Chondrocyte (in vitro differentiated cells): ENCODE measurements around the gene TESMIN. TPM values are rescaled to one million over a fixed set of nuclear protein-coding genes. Genes with fewer than 3 reads are reported as not detected.

Experiments
- DNase-seq: peaks from one replicate; pipeline ENCODE4 v3.0.0; 2021; ENCODE audit warnings: mixed read lengths, low spot score
- H3K27ac Mint-ChIP-seq: one replicate; pipeline ENCODE4 v1.8.0; 2021; ENCODE audit warnings: mild to moderate bottlenecking, moderate library complexity, mixed read lengths; ENCODE audit not compliant: unreplicated experiment
- H3K27me3 Mint-ChIP-seq: 2 replicates; pipeline ENCODE4 v1.8.0; 2021; ENCODE audit warnings: low read depth, mixed read lengths
- H3K36me3 Mint-ChIP-seq: 2 replicates; pipeline ENCODE4 v1.8.0; 2021; ENCODE audit warnings: low read depth, mixed read lengths
- H3K4me1 Mint-ChIP-seq: 2 replicates; pipeline ENCODE4 v1.8.0; 2021; ENCODE audit warnings: low read depth, mild to moderate bottlenecking, mixed read lengths
- H3K4me3 Mint-ChIP-seq: one replicate; pipeline ENCODE4 v1.8.0; 2021; ENCODE audit warnings: mild to moderate bottlenecking, moderate library complexity, mixed read lengths; ENCODE audit not compliant: unreplicated experiment
- H3K9me3 Mint-ChIP-seq: 2 replicates; pipeline ENCODE4 v1.8.0; 2021; ENCODE audit warnings: low read depth, mixed read lengths
- total RNA-seq: library from RNA; stranded (reverse); gene quantifications from 3 replicates; pipeline ENCODE4 v1.2.1, GENCODE V29; 2021
- TF ChIP-seq, protein P1 (sequence below): fragments of 200-600 bp; sonication (generic); IDR thresholded peaks from 2 replicates; pipeline ENCODE4 v1.5.0; 2021; ENCODE audit warnings: antibody characterized with exemption, mild to moderate bottlenecking, moderate library complexity

The TESMIN gene
- total RNA-seq, 1 donor from 2014 or later = 0.37 TPM

DNA sequence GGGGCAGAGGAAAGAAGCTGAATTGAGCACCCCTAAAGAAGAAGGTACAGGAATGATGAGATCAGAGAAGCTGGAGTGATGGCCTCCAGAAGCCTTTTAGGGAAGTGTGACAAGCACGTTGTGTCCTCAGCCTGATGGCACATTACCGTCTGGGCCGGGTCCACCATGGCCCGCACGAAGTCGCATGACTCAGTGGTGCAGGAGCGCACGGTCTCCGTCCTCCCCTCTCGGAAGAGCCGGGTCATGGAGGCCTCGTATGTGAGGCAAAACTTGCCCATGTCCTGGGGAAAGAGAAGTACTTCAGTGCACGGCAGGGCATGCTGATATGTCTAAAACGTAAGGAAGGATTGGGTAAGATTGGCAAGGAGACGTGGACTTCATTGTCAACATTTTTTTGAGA, 11.2 kb upstream of the TESMIN start:
- no peaks in the 10 kb centered on the region for H3K27me3 Mint-ChIP-seq
- H3K4me3 Mint-ChIP-seq = no peak overlapping the region
- no peak for DNase-seq
- TF ChIP-seq, protein P1, sequence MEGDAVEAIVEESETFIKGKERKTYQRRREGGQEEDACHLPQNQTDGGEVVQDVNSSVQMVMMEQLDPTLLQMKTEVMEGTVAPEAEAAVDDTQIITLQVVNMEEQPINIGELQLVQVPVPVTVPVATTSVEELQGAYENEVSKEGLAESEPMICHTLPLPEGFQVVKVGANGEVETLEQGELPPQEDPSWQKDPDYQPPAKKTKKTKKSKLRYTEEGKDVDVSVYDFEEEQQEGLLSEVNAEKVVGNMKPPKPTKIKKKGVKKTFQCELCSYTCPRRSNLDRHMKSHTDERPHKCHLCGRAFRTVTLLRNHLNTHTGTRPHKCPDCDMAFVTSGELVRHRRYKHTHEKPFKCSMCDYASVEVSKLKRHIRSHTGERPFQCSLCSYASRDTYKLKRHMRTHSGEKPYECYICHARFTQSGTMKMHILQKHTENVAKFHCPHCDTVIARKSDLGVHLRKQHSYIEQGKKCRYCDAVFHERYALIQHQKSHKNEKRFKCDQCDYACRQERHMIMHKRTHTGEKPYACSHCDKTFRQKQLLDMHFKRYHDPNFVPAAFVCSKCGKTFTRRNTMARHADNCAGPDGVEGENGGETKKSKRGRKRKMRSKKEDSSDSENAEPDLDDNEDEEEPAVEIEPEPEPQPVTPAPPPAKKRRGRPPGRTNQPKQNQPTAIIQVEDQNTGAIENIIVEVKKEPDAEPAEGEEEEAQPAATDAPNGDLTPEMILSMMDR = no peak
- peaks cover 45% of the 10 kb centered on the region for H3K36me3 Mint-ChIP-seq
- peaks cover 12% of the 10 kb centered on the region for H3K4me1 Mint-ChIP-seq
- H3K9me3 Mint-ChIP-seq = no peaks in the 10 kb centered on the region
- H3K27ac Mint-ChIP-seq = no peak overlapping the region

DNA sequence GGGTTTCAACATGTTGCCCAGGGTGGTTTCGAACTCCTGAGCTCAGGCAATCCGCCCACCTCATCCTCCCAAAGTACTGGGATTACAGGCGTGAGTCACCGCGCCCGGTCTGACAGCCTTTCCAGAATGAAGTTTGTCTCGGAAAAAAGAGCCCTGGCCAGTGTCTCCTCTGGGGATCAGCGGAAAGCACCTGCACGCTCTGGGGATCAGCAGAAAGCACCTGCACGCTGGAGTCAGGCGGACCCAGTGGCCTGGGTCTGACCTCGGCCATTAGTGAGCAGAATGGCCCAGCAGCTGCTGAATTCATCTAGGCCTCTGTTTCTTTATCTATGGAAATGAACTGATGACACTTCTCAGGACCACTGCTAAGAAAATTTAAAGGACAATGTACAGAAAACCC, 10.5 kb upstream of the TESMIN start:
- Mint-ChIP-seq H3K4me1 (peaks cover 12% of the 10 kb centered on the region), H3K27me3 (no peaks in the 10 kb centered on the region), H3K4me3 (no peak overlapping the region), H3K27ac (no peak overlapping the region), H3K36me3 (peaks cover 48% of the 10 kb centered on the region), H3K9me3 (no peaks in the 10 kb centered on the region)
- TF ChIP-seq, protein P1 = no peak
- no peak for DNase-seq

DNA sequence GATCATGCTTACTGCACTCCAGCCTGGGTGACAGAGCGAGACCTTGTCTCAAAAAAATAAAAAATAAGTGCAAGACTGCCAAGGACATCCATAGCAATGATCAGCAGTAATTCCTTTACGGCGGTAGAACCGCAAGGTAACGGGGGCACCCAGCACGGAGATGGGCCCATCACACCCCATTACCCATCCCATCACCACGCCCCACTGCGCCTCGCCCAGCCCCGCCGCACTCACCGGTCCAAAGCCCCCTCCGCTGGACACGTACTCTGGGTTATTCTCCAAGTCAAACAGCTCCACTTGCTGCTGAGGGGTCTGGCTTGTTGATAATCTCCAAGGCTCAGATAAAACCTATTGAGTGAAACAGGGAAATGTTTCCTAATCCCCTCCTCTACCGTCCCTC, 8.7 kb upstream of the TESMIN start:
- Mint-ChIP-seq H3K36me3 (peaks cover 52% of the 10 kb centered on the region), H3K27me3 (no peaks in the 10 kb centered on the region)
- TF ChIP-seq, protein P1 = no peak

DNA sequence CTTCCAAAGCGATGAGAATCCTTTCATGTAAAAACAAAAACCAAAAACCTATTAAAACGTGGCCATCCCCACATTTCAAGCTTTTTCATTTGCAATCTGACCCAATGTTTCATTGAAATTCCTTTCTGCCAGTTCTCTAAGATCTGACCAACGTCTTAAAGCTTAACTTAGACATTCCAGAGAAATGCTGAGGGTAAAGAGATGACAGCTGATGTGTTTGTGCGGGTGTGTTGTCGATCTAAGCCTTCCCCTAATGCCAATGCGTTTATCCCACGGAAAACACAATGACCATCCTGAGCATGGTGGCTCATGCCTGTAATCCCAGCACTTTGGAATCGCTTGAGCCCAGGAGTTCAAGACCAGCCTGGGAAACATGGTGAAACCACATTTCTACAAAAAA, 6.4 kb upstream of the TESMIN start:
- TF ChIP-seq, protein P1 = no peak
- DNase-seq = no peak
- Mint-ChIP-seq H3K9me3 (no peaks in the 10 kb centered on the region), H3K4me3 (no peak overlapping the region), H3K27ac (no peak overlapping the region), H3K27me3 (no peaks in the 10 kb centered on the region), H3K4me1 (no peaks in the 10 kb centered on the region), H3K36me3 (peaks cover 54% of the 10 kb centered on the region)

More for the DNA sequence above, 8.7 kb upstream of the TESMIN start:
- Mint-ChIP-seq H3K9me3 (no peaks in the 10 kb centered on the region), H3K4me3 (no peak overlapping the region), H3K27ac (no peak overlapping the region), H3K4me1 (peaks cover 12% of the 10 kb centered on the region)
- DNase-seq = no peak

DNA sequence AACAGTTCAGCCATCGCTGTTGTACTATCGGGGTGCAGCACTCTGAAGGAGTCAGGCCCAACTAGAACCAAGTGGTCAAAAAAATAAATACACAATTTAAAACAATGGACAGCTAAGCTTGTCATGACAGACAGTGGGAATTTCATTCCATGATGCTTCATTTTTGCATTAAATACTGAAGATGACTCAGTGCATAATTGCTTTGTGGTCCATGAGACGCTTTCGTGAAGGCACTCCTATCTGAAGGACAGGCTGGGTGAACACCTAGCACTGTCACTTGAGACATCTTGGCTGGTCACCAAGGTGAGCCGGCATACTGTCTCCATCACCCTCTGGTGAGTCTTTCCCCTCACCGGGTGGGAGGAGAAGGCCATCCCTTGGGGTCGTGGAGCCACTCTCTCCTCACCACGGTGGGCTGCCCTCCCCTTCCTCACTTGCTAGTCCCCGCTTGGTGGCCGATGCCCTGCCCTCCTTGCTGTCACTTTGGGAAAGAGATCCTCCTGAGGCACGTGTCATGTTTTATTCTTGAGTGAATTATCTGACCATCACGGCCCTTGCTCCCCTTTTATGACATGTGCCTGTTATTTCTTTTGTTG, 4.9 kb upstream of the TESMIN start:
- H3K36me3 Mint-ChIP-seq = peaks cover 41% of the 10 kb centered on the region
- no peaks in the 10 kb centered on the region for H3K9me3 Mint-ChIP-seq
- no peak for DNase-seq
- H3K4me3 Mint-ChIP-seq = no peak overlapping the region
- TF ChIP-seq, protein P1 = no peak
- H3K27me3 Mint-ChIP-seq = no peaks in the 10 kb centered on the region
- no peak overlapping the region for H3K27ac Mint-ChIP-seq
- peaks cover 8% of the 10 kb centered on the region for H3K4me1 Mint-ChIP-seq
